HG03469 (cell line): ENCODE results near the gene PPIP5K1.
A peak's percentile ranks its signal among the peaks of the same experiment; 100 is the strongest.

Experiments used
- ATAC-seq: cut with Tn5 transposase; IDR thresholded peaks from one replicate; pipeline ENCODE4 v1.9.1; 2021; ENCODE audit warnings: mild to moderate bottlenecking, moderate library complexity, moderate number of reproducible peaks; ENCODE audit not compliant: unreplicated experiment

Gene PPIP5K1

GRCh38 chr15:43492673-43493601 lies 97.1 kb downstream of the PPIP5K1 start, which contains the start of gene TP53BP1:
Gene TP53BP1 (minus strand): TSS chr15:43493156. CDS start chr15:43493043, 113 bp downstream.
- peak; percentile 76 for ATAC-seq

GRCh38 chr15:43492266-43492665 lies 97.7 kb downstream of the PPIP5K1 start:
- ATAC-seq: no peak

DNA sequence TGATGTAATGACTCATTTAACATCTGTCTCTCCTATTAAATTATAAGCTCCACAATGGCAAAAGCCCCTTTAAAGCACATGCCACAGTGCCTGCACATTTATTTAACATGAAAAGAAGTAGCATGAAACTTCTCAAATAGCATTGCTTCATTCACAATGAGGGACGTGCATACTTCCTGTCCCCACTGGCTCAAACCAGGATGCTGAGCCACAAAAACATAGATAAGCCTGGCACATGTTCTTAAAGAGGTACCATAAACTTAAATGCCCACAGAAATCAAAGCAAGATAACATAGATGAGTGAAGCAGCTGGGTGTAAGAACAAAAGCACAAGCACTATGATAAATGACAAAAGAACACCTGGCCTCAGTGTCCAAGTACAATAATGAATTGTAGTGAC lies 100.8 kb downstream of the PPIP5K1 start:
- ATAC-seq: no peak

- ATAC-seq: no peak
Measured at GRCh38 chr15:43488790-43489189, 101.2 kb downstream of the PPIP5K1 start.

DNA sequence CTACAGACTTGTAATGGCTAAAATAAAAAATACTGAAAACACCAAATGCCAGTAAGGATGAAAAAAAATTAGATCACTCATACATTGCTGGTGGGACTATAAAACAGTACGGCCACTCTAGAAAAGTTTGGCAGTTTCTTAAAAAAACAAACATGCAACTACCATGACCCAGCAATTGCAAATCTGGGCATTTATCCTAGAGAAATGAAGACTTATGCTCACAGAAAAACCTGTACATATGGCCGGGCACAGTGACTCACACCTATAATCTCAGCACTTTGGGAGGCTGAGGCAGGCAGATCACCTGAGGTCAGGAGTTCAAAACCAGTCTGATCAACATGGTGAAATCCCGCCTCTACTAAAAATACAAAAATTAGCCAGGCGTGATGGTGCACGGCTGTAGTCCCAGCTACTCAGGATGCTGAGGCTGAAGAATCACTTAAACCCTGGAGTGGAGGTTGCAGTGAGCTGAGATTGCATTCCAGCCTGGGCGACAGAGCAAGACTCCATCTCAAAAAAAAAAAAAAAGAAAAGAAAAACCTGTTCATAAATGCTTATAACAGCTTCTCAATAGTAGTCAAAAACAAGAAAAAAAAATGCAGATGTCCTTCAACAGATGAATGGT lies 102.6 kb downstream of the PPIP5K1 start:
- no peak for ATAC-seq

DNA sequence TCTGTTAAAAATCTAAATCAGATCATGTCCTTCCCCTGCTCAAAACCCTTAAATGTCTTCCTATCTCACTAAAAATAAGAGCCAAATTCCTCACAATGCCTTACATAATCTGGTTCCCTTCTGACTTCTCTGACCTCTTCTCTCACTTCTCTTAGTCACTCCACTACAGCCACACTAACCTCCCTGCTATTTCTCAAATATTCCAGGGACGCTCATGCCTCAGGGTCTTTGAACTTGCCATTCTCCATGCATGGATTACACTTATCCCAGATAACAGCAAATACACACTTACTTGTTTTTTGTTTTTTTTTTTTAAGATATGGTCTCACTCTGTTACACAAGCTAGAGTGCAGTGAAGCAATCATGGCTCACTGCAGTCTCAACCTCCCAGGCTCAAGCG lies 105.6 kb downstream of the PPIP5K1 start:
- ATAC-seq: no peak
